Suppressor macrophage (primary cell): ENCODE data around the gene SF3A2.

Source experiments
- DNase-seq, 4 experiments: peaks; one replicate each; pipeline ENCODE4 v3.0.0-alpha.2; 2020 to 2022

SF3A2 gene

GRCh38 chr19:2207991-2208860, 28.4 kb upstream of the SF3A2 start:
- DNase-seq: peak in 2 of 4 experiments; percentile 36 to 42

- no peak for DNase-seq
These were observed 27.6 kb upstream of the SF3A2 start for GRCh38 chr19:2208975-2209374.

GRCh38 chr19:2209408-2209807, 27.2 kb upstream of the SF3A2 start:
- DNase-seq: no peak

GRCh38 chr19:2210206-2210605, 26.4 kb upstream of the SF3A2 start:
- no peak for DNase-seq

GRCh38 chr19:2210987-2211740, 25.5 kb upstream of the SF3A2 start:
- no peak for DNase-seq

GRCh38 chr19:2212861-2213711, 23.5 kb upstream of the SF3A2 start:
- DNase-seq: no peak

GRCh38 chr19:2213799-2214198, 22.8 kb upstream of the SF3A2 start:
- no peak for DNase-seq

GRCh38 chr19:2214251-2214650, 22.4 kb upstream of the SF3A2 start:
- DNase-seq: no peak

GRCh38 chr19:2215281-2215751, 21.3 kb upstream of the SF3A2 start:
- DNase-seq: no peak

GRCh38 chr19:2216361-2217225, 20.0 kb upstream of the SF3A2 start:
- DNase-seq: no peak

- DNase-seq: no peak
These were observed 19.0 kb upstream of the SF3A2 start for GRCh38 chr19:2217591-2217990.

GRCh38 chr19:2219726-2220125, 16.9 kb upstream of the SF3A2 start:
- DNase-seq: no peak

- no peak for DNase-seq
These were observed 15.3 kb upstream of the SF3A2 start for GRCh38 chr19:2221250-2221831.

GRCh38 chr19:2221918-2222317, 14.7 kb upstream of the SF3A2 start:
- no peak for DNase-seq

- no peak for DNase-seq
These were observed 13.2 kb upstream of the SF3A2 start for GRCh38 chr19:2223391-2223790.

- DNase-seq: no peak
These were observed 12.7 kb upstream of the SF3A2 start for GRCh38 chr19:2223959-2224358.

- no peak for DNase-seq
These were observed 11.8 kb upstream of the SF3A2 start for GRCh38 chr19:2224754-2225349.

- DNase-seq: no peak
These were observed 11.1 kb upstream of the SF3A2 start for GRCh38 chr19:2225415-2226050.

GRCh38 chr19:2226051-2226839, 10.4 kb upstream of the SF3A2 start:
- no peak for DNase-seq
